ENCODE data around the gene IPCEF1.

Gene IPCEF1

GRCh38 chr6:154397491-154398195, 41.0 kb upstream of the IPCEF1 start:
- DNase-seq (ENCODE audit: low read depth), result no peak
- TF ChIP-seq, protein P1, sequence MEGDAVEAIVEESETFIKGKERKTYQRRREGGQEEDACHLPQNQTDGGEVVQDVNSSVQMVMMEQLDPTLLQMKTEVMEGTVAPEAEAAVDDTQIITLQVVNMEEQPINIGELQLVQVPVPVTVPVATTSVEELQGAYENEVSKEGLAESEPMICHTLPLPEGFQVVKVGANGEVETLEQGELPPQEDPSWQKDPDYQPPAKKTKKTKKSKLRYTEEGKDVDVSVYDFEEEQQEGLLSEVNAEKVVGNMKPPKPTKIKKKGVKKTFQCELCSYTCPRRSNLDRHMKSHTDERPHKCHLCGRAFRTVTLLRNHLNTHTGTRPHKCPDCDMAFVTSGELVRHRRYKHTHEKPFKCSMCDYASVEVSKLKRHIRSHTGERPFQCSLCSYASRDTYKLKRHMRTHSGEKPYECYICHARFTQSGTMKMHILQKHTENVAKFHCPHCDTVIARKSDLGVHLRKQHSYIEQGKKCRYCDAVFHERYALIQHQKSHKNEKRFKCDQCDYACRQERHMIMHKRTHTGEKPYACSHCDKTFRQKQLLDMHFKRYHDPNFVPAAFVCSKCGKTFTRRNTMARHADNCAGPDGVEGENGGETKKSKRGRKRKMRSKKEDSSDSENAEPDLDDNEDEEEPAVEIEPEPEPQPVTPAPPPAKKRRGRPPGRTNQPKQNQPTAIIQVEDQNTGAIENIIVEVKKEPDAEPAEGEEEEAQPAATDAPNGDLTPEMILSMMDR (IDR thresholded peaks at IDR 0.05; ENCODE audit: control insufficient read depth, extremely low read depth, insufficient read depth), result no peak

DNA sequence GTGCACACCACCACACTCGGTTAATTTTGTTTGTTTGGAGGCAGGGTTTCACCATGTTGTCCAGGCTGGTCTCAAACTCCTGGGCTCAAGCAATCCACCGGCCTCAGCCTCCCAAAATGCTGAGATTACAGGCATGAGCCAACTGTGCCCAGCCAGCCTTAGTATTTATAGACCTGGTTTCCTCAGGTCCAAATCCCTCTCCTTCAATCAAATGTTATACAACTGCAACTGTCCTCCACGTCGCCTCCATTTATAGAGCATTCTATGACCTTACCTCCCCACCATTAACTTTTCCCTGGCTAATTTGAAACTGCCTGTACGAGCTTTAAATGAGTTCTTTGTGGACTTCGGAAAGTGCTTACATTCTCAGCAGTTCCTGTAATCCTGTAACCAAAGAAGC, 39.3 kb upstream of the IPCEF1 start:
- H3K4me3 ChIP-seq (ENCODE audit: low read depth, low read length), result no peak overlapping the region
- TF ChIP-seq, protein P1 (IDR thresholded peaks at IDR 0.05; ENCODE audit: control insufficient read depth, extremely low read depth, insufficient read depth), result no peak
- DNase-seq (ENCODE audit: low read depth), result no peak

More at GRCh38 chr6:154397491-154398195, 41.0 kb upstream of the IPCEF1 start:
- no peak overlapping the region for H3K4me3 ChIP-seq (ENCODE audit: low read depth, low read length)

DNA sequence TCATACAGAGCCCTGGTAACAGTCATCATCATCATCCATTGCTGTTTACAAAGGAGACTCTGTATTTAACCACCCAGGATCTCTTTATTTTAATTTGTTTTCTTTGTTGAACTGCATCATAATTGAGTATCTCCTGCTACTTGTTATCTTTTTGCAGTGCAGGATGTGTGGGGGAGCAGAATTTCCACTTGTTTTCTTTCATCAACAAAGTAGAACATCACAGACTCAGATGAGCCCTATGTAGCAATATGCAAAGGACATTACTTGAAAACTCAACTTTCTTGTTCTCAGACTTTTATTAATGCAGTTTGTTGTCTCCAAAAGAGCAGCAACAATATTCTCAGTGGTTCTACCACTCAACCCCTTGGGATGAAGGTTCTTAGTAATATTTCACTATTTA, 38.7 kb upstream of the IPCEF1 start:
- no peak overlapping the region for H3K4me3 ChIP-seq (ENCODE audit: low read depth, low read length)
- no peak for DNase-seq (ENCODE audit: low read depth)
- TF ChIP-seq, protein P1 (IDR thresholded peaks at IDR 0.05; ENCODE audit: control insufficient read depth, extremely low read depth, insufficient read depth), result no peak

GRCh38 chr6:154394571-154394970, 38.0 kb upstream of the IPCEF1 start:
- TF ChIP-seq, protein P1 (IDR thresholded peaks at IDR 0.05; ENCODE audit: control insufficient read depth, extremely low read depth, insufficient read depth), result no peak
- DNase-seq (ENCODE audit: low read depth), result no peak
- H3K4me3 ChIP-seq (ENCODE audit: low read depth, low read length), result no peak overlapping the region

- TF ChIP-seq, protein P1 (IDR thresholded peaks at IDR 0.05; ENCODE audit: control insufficient read depth, extremely low read depth, insufficient read depth), result no peak
- DNase-seq (ENCODE audit: low read depth), result no peak
- H3K4me3 ChIP-seq (ENCODE audit: low read depth, low read length), result no peak overlapping the region
Observed at GRCh38 chr6:154390034-154390433, 33.4 kb upstream of the IPCEF1 start.

GRCh38 chr6:154388803-154389202, 32.2 kb upstream of the IPCEF1 start:
- no peak overlapping the region for H3K4me3 ChIP-seq (ENCODE audit: low read depth, low read length)
- DNase-seq (ENCODE audit: low read depth), result no peak
- TF ChIP-seq, protein P1 (IDR thresholded peaks at IDR 0.05; ENCODE audit: control insufficient read depth, extremely low read depth, insufficient read depth), result no peak
